ENCODE data around the gene IGF1R. TPM values are rescaled to one million over a fixed set of nuclear protein-coding genes. Genes with fewer than 3 reads are reported as not detected.
A peak's percentile ranks its signal among the peaks of the same experiment; 100 is the strongest.

Gene IGF1R
- total RNA-seq, 1 donor from 2014 or later, result 62.7 TPM

DNA sequence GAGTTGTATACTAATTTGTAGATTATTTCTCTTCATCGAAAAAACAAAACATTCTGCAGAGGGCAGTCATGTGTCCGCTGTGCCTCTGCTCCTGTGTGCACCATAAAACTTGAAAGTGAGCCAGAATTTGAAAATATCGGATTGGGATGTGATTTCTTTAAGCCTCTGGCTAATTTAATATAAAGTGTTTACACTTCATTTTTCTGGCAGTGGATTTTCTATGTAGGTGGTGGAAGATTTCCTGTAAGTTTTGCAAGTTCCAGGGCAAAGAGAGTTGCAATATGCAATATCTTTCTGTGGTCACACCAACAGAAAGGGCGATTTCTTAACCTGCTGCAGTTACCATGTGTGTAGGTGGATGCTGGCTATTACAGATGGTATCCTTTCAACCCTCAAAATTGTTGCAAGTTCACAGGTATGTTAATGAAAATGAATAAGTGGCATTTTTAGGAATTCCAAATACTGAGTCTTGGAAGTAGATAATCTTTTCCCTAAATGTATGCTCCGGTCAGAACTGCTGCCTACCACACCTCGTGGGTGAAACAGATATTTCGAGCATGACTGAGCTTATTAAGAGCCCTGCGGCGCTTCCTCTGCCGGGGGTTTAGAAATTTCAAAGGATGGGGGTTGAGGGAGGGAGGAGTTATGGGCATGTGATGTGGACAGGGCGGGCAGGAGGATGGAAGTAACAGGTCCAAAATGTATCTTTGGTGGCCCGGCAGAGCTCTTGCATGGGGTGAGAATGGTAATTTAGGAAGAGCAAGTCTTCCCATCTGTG lies 225.3 kb downstream of the IGF1R start:
- TF ChIP-seq, protein P1, sequence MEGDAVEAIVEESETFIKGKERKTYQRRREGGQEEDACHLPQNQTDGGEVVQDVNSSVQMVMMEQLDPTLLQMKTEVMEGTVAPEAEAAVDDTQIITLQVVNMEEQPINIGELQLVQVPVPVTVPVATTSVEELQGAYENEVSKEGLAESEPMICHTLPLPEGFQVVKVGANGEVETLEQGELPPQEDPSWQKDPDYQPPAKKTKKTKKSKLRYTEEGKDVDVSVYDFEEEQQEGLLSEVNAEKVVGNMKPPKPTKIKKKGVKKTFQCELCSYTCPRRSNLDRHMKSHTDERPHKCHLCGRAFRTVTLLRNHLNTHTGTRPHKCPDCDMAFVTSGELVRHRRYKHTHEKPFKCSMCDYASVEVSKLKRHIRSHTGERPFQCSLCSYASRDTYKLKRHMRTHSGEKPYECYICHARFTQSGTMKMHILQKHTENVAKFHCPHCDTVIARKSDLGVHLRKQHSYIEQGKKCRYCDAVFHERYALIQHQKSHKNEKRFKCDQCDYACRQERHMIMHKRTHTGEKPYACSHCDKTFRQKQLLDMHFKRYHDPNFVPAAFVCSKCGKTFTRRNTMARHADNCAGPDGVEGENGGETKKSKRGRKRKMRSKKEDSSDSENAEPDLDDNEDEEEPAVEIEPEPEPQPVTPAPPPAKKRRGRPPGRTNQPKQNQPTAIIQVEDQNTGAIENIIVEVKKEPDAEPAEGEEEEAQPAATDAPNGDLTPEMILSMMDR (IDR thresholded peaks at IDR 0.05; ENCODE audit: insufficient read depth, low read length, poor library complexity, severe bottlenecking), result peak; percentile 10
- Histone ChIP-seq H3K27me3 (ENCODE audit: control insufficient read depth, insufficient read depth, low read length) (no peaks in the 10 kb centered on the region), H3K4me3 (ENCODE audit: low read depth, low read length) (no peak overlapping the region), H3K36me3 (ENCODE audit: control insufficient read depth, insufficient read depth, low read length) (no peaks in the 10 kb centered on the region)
- no peak for DNase-seq (ENCODE audit: low read depth)

DNA sequence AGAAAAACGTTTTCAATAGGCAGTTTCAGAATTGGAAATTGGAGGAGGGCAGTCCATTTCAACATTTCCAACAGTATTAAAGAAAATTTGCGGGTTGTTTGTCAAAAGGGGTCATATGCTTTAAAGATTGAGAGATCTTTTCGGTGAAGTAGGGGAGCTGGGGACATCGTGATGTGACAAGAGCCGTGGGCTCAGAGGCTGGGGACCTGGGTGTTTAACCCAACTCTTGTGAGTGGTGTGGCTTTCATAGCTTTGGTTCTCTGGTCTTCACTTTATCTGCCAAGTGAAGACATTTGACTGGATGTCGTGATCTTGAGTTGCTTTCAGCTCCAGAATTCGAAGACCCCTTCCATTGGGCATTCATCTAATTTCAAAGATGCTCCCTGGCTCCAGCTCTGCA lies 226.0 kb downstream of the IGF1R start:
- TF ChIP-seq, protein P1 (IDR thresholded peaks at IDR 0.05; ENCODE audit: insufficient read depth, low read length, poor library complexity, severe bottlenecking), result no peak
- no peak for DNase-seq (ENCODE audit: low read depth)
- H3K27me3 ChIP-seq (ENCODE audit: control insufficient read depth, insufficient read depth, low read length), result no peaks in the 10 kb centered on the region
- H3K4me3 ChIP-seq (ENCODE audit: low read depth, low read length), result no peak overlapping the region
- no peaks in the 10 kb centered on the region for H3K36me3 ChIP-seq (ENCODE audit: control insufficient read depth, insufficient read depth, low read length)

GRCh38 chr15:98874773-98875172 lies 226.4 kb downstream of the IGF1R start:
- TF ChIP-seq, protein P1 (IDR thresholded peaks at IDR 0.05; ENCODE audit: insufficient read depth, low read length, poor library complexity, severe bottlenecking), result no peak
- Histone ChIP-seq H3K27me3 (ENCODE audit: control insufficient read depth, insufficient read depth, low read length) (no peaks in the 10 kb centered on the region), H3K36me3 (ENCODE audit: control insufficient read depth, insufficient read depth, low read length) (no peaks in the 10 kb centered on the region), H3K4me3 (ENCODE audit: low read depth, low read length) (no peak overlapping the region)
- DNase-seq (ENCODE audit: low read depth), result no peak

DNA sequence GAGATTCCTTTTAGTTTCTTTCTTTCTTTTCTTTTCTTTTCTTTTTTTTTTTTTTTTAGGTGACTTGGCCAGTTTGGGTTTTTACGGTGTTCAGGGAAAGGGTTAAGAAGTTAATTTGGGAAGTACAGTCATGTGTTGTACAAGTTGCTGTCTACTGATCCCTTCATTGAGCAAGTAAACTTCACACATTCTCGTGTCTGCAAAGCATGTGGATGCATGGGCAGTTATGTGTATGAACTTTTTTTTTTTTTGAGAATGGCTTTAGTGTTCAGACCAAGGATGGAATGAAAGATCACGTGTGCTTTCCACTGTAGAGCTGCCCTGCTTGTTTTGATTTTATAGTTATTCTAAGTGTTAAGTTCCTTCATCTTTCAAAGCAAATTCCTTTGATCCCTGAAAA lies 227.0 kb downstream of the IGF1R start:
- no peaks in the 10 kb centered on the region for H3K36me3 ChIP-seq (ENCODE audit: control insufficient read depth, insufficient read depth, low read length)
- TF ChIP-seq, protein P1 (IDR thresholded peaks at IDR 0.05; ENCODE audit: insufficient read depth, low read length, poor library complexity, severe bottlenecking), result no peak
- no peaks in the 10 kb centered on the region for H3K27me3 ChIP-seq (ENCODE audit: control insufficient read depth, insufficient read depth, low read length)
- no peak for DNase-seq (ENCODE audit: low read depth)
- no peak overlapping the region for H3K4me3 ChIP-seq (ENCODE audit: low read depth, low read length)

- no peak for DNase-seq (ENCODE audit: low read depth)
- no peak overlapping the region for H3K4me3 ChIP-seq (ENCODE audit: low read depth, low read length)
- no peaks in the 10 kb centered on the region for H3K27me3 ChIP-seq (ENCODE audit: control insufficient read depth, insufficient read depth, low read length)
- TF ChIP-seq, protein P1 (IDR thresholded peaks at IDR 0.05; ENCODE audit: insufficient read depth, low read length, poor library complexity, severe bottlenecking), result no peak
- no peaks in the 10 kb centered on the region for H3K36me3 ChIP-seq (ENCODE audit: control insufficient read depth, insufficient read depth, low read length)
Observed at GRCh38 chr15:98876451-98877369, 228.4 kb downstream of the IGF1R start.
